Ureter (tissue), 1 donor: ENCODE results near the gene TSSC4. TPM values are rescaled to one million over a fixed set of nuclear protein-coding genes. Genes with fewer than 3 reads are reported as not detected.

ENCODE experiments used
- DNase-seq: peaks from one replicate; pipeline ENCODE4 v3.0.0-alpha.2; 2020; ENCODE audit warnings: low spot score
- total RNA-seq: library from RNA; stranded (reverse); gene quantifications from one replicate; pipeline ENCODE4 v1.2.4, GENCODE V29; 2023
- donor health status: DM: yes; HTN: yes; CAD: no.

Gene TSSC4
- total RNA-seq, 1 donor from 2014 or later, result 41.6 TPM

- DNase-seq, result no peak
Measured at GRCh38 chr11:2417856-2418692, 17.5 kb downstream of the TSSC4 start.

GRCh38 chr11:2418693-2419360 lies 18.3 kb downstream of the TSSC4 start:
- DNase-seq, result no peak

- DNase-seq, result peak; percentile 85
Measured at GRCh38 chr11:2419638-2420501, 19.3 kb downstream of the TSSC4 start.

GRCh38 chr11:2420502-2421225 lies 20.1 kb downstream of the TSSC4 start:
- DNase-seq, result peak; percentile 76

GRCh38 chr11:2421226-2421994 lies 20.9 kb downstream of the TSSC4 start:
- DNase-seq, result no peak

- no peak for DNase-seq
Measured at GRCh38 chr11:2421996-2422395, 21.4 kb downstream of the TSSC4 start.

- no peak for DNase-seq
Measured at GRCh38 chr11:2422461-2423156, 22.1 kb downstream of the TSSC4 start.

- no peak for DNase-seq
Measured at GRCh38 chr11:2423157-2424025, 22.8 kb downstream of the TSSC4 start.

GRCh38 chr11:2424811-2425495 lies 24.4 kb downstream of the TSSC4 start:
- DNase-seq, result no peak

- DNase-seq, result no peak
Measured at GRCh38 chr11:2425506-2425905, 25.0 kb downstream of the TSSC4 start.

- no peak for DNase-seq
Measured at GRCh38 chr11:2426221-2426620, 25.7 kb downstream of the TSSC4 start.

GRCh38 chr11:2426826-2427521 lies 26.4 kb downstream of the TSSC4 start:
- DNase-seq, result peak; percentile 73

- DNase-seq, result no peak
Measured at GRCh38 chr11:2427721-2428321, 27.3 kb downstream of the TSSC4 start.

GRCh38 chr11:2428322-2428795 lies 27.8 kb downstream of the TSSC4 start:
- DNase-seq, result peak; percentile 80

- DNase-seq, result no peak
Measured at GRCh38 chr11:2431395-2431794, 30.8 kb downstream of the TSSC4 start.

GRCh38 chr11:2432171-2432621 lies 31.6 kb downstream of the TSSC4 start:
- no peak for DNase-seq

- no peak for DNase-seq
Measured at GRCh38 chr11:2432628-2433071, 32.1 kb downstream of the TSSC4 start.
